Esophagus squamous epithelium (tissue), 5 donors: ENCODE data around the gene PRRG1. TPM values are rescaled to one million over a fixed set of nuclear protein-coding genes. Genes with fewer than 3 reads are reported as not detected.
"Not testable (repeated sequence)": the region's sequence is repeated elsewhere in the genome, so short reads cannot be mapped to it uniquely, and the experiment has no call there.

Source experiments
- DNase-seq: peaks from one replicate; lab custom pipeline; 2025; lab: John Stamatoyannopoulos, UW
- H3K27ac ChIP-seq, 4 donors: fragments of 200-600 bp; sonication (generic); one replicate each; pipeline ENCODE4 v1.5.1; 2016 to 2019; ENCODE audit warnings: mild to moderate bottlenecking in 1 of 4
- H3K27me3 ChIP-seq, 4 donors: fragments of 200-600 bp; sonication (generic); 1 replicate in 3 of 4; 2 replicates in 1 of 4; pipeline versions ENCODE4 v1.5.1 to v1.6.0; 2017 to 2021; ENCODE audit warnings: antibody characterized with exemption in 1 of 4
- H3K36me3 ChIP-seq, 3 donors: fragments of 200-600 bp; sonication (generic); one replicate each; pipeline ENCODE4 v1.5.1; 2016 to 2019
- H3K4me1 ChIP-seq, 3 donors: fragments of 200-600 bp; sonication (generic); one replicate each; pipeline ENCODE4 v1.5.1; 2017 to 2019
- H3K4me3 ChIP-seq, 4 donors: fragments of 200-600 bp; sonication (generic); 1 replicate in 3 of 4; 2 replicates in 1 of 4; pipeline ENCODE4 v1.5.1; 2016 to 2019; ENCODE audit warnings: mild to moderate bottlenecking in 2 of 4, moderate library complexity in 1 of 4
- H3K9me3 ChIP-seq, 3 donors: fragments of 200-600 bp; sonication (generic); one replicate each; pipeline ENCODE4 v1.5.1; 2016 to 2019
- CTCF ChIP-seq, 6 experiments: fragments of 450-650 bp in 4 of 6; fragments of 200-600 bp in 2 of 6; sonication (generic) in 2 of 6; IDR thresholded peaks; one replicate each; pipeline ENCODE4 v1.5.1; 2016 to 2019; ENCODE audit warnings: antibody characterized with exemption in 6 of 6, mild to moderate bottlenecking in 4 of 6, moderate library complexity in 4 of 6
- POLR2A ChIP-seq, 4 donors: fragments of 450-650 bp; IDR thresholded peaks; one replicate each; pipeline ENCODE4 v1.6.1; 2017; ENCODE audit warnings: antibody characterized with exemption in 4 of 4, mild to moderate bottlenecking in 4 of 4, moderate library complexity in 3 of 4
- WGBS, 2 donors: methylation state at CpG; one replicate each; pipeline ENCODE4 v1.1.5; 2018; 5-methylcytosine and 5-hydroxymethylcytosine counted together
- intact Hi-C: fragments of 100-400 bp; cut with DNase I; formaldehyde crosslinking; loops from one replicate; pipeline ENCODE4 v1.15.0; 2022
- total RNA-seq, 4 donors: library from RNA; depleted of rRNA; stranded (reverse); fragments of >200 nt; gene quantifications; one replicate each; pipeline ENCODE4 v1.1.0, GENCODE V29; 2016
- donor health status: DM: yes; HTN: yes; CAD: no.

Gene PRRG1
- total RNA-seq, 4 donors from 2014 or later, result 4.4 to 11.9 (median 7.0) TPM

- H3K4me3 ChIP-seq, result no peak overlapping the region
- no peaks in the 10 kb centered on the region for H3K4me1 ChIP-seq
- H3K27me3 ChIP-seq, result no peaks in the 10 kb centered on the region
- H3K36me3 ChIP-seq, result no peaks in the 10 kb centered on the region
- H3K9me3 ChIP-seq, result no peaks in the 10 kb centered on the region
- H3K27ac ChIP-seq, result no peak overlapping the region
- DNase-seq, result no peak
- intact Hi-C loops, result no loop called here
- no peak for TF ChIP-seq CTCF (IDR thresholded peaks at IDR 0.05)
- TF ChIP-seq POLR2A (IDR thresholded peaks at IDR 0.05), result no peak
These were observed 71.0 kb downstream of the PRRG1 start for GRCh38 chrX:37420185-37420584.

- no peak for DNase-seq
- Histone ChIP-seq H3K27me3 (no peaks in the 10 kb centered on the region), H3K9me3 (no peaks in the 10 kb centered on the region), H3K4me1 (no peaks in the 10 kb centered on the region), H3K36me3 (no peaks in the 10 kb centered on the region), H3K27ac (no peak overlapping the region), H3K4me3 (no peak overlapping the region)
- no peak for TF ChIP-seq CTCF (IDR thresholded peaks at IDR 0.05)
- TF ChIP-seq POLR2A (IDR thresholded peaks at IDR 0.05), result no peak
- intact Hi-C loops, result no loop called here
- WGBS, 2 donors, result 61 to 98% methylated on average over 3 of the region's 3 CpGs
These were observed 71.6 kb downstream of the PRRG1 start for GRCh38 chrX:37420756-37421155.

- Histone ChIP-seq H3K36me3 (no peaks in the 10 kb centered on the region), H3K4me1 (no peaks in the 10 kb centered on the region), H3K27me3 (no peaks in the 10 kb centered on the region), H3K27ac (no peak overlapping the region), H3K4me3 (no peak overlapping the region), H3K9me3 (no peaks in the 10 kb centered on the region)
- TF ChIP-seq CTCF (IDR thresholded peaks at IDR 0.05) (no peak), POLR2A (IDR thresholded peaks at IDR 0.05) (no peak)
- intact Hi-C loops, result no loop called here
- no peak for DNase-seq
These were observed 74.9 kb downstream of the PRRG1 start for GRCh38 chrX:37424000-37424429.

GRCh38 chrX:37425370-37425769 lies 76.2 kb downstream of the PRRG1 start:
- WGBS, 2 donors, result 67 to 100% methylated on average over 1 of the region's 1 CpG
- no peak overlapping the region for H3K27ac ChIP-seq
- H3K9me3 ChIP-seq, result no peaks in the 10 kb centered on the region
- H3K4me1 ChIP-seq, result no peaks in the 10 kb centered on the region
- intact Hi-C loops, result no loop called here
- no peak for TF ChIP-seq POLR2A (IDR thresholded peaks at IDR 0.05)
- TF ChIP-seq CTCF (IDR thresholded peaks at IDR 0.05), result no peak
- no peaks in the 10 kb centered on the region for H3K36me3 ChIP-seq
- no peaks in the 10 kb centered on the region for H3K27me3 ChIP-seq
- no peak for DNase-seq
- H3K4me3 ChIP-seq, result no peak overlapping the region

GRCh38 chrX:37428962-37429361 lies 79.8 kb downstream of the PRRG1 start:
- H3K27ac ChIP-seq, H3K36me3 ChIP-seq, DNase-seq, H3K4me1 ChIP-seq, H3K9me3 ChIP-seq, intact Hi-C loops, H3K27me3 ChIP-seq, H3K4me3 ChIP-seq: not testable (repeated sequence)
- WGBS, 2 donors, result 69 to 76% methylated on average over 2 of the region's 2 CpGs

GRCh38 chrX:37434362-37434761 lies 85.2 kb downstream of the PRRG1 start:
- Histone ChIP-seq H3K4me3 (no peak overlapping the region), H3K36me3 (no peaks in the 10 kb centered on the region), H3K4me1 (no peaks in the 10 kb centered on the region), H3K27me3 (no peaks in the 10 kb centered on the region), H3K27ac (no peak overlapping the region), H3K9me3 (no peaks in the 10 kb centered on the region)
- no peak for DNase-seq
- 100% methylated on average over 1 of the region's 1 CpG for WGBS, 2 donors
- TF ChIP-seq CTCF (IDR thresholded peaks at IDR 0.05) (no peak), POLR2A (IDR thresholded peaks at IDR 0.05) (no peak)
- intact Hi-C loops, result no loop called here
